Measurements from ENCODE around the gene GPATCH8. TPM values are rescaled to one million over a fixed set of nuclear protein-coding genes. Genes with fewer than 3 reads are reported as not detected.
A peak's percentile ranks its signal among the peaks of the same experiment; 100 is the strongest.
"Not testable (repeated sequence)": the region's sequence is repeated elsewhere in the genome, so short reads cannot be mapped to it uniquely, and the experiment has no call there.

GPATCH8 gene
- total RNA-seq, 1 experiment from 2014 or later = 51.5 TPM

GRCh38 chr17:44394833-44395232 is 108.4 kb downstream of the GPATCH8 start:
- H3K23me2 ChIP-seq (ENCODE audit: insufficient read length, low read depth, low read length, poor library complexity, severe bottlenecking) = no peaks in the 10 kb centered on the region
- no peak overlapping the region for H2BK12ac ChIP-seq (ENCODE audit: insufficient read length, low read depth, low read length)
- H2AK5ac ChIP-seq (ENCODE audit: insufficient read length, low read length) = no peak overlapping the region
- H3K27me3 ChIP-seq (ENCODE audit: insufficient read depth, low read length) = no peaks in the 10 kb centered on the region
- no peak overlapping the region for H3T11ph ChIP-seq (ENCODE audit: low read length)
- no peaks in the 10 kb centered on the region for H3K79me1 ChIP-seq (ENCODE audit: insufficient read depth, low read depth, low read length, poor library complexity, severe bottlenecking)
- H3K4me2 ChIP-seq (ENCODE audit: insufficient read depth, insufficient read length, low read length) = no peak overlapping the region
- no peak overlapping the region for H3K4me3 Mint-ChIP-seq
- no peaks in the 10 kb centered on the region; a peak in 1 of 5 replicates for H3K9me3 Mint-ChIP-seq
- H3K4ac ChIP-seq (ENCODE audit: low read depth, low read length) = no peak overlapping the region
- no peak overlapping the region for H3K18ac ChIP-seq (ENCODE audit: insufficient read length, low read depth, low read length)
- no peak overlapping the region for H2BK15ac ChIP-seq (ENCODE audit: low read depth, low read length)
- H3K79me2 ChIP-seq (ENCODE audit: insufficient read depth, low read length) = no peaks in the 10 kb centered on the region
- H2BK20ac ChIP-seq (ENCODE audit: low read depth, low read length, poor library complexity, severe bottlenecking) = no peak overlapping the region
- H4K91ac ChIP-seq (ENCODE audit: insufficient read length, low read depth, low read length) = no peak overlapping the region
- TF ChIP-seq, protein P1, sequence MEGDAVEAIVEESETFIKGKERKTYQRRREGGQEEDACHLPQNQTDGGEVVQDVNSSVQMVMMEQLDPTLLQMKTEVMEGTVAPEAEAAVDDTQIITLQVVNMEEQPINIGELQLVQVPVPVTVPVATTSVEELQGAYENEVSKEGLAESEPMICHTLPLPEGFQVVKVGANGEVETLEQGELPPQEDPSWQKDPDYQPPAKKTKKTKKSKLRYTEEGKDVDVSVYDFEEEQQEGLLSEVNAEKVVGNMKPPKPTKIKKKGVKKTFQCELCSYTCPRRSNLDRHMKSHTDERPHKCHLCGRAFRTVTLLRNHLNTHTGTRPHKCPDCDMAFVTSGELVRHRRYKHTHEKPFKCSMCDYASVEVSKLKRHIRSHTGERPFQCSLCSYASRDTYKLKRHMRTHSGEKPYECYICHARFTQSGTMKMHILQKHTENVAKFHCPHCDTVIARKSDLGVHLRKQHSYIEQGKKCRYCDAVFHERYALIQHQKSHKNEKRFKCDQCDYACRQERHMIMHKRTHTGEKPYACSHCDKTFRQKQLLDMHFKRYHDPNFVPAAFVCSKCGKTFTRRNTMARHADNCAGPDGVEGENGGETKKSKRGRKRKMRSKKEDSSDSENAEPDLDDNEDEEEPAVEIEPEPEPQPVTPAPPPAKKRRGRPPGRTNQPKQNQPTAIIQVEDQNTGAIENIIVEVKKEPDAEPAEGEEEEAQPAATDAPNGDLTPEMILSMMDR (conservative IDR thresholded peaks at IDR 0.05) = no peak
- no peak overlapping the region for H3K23ac ChIP-seq (ENCODE audit: insufficient read length, low read depth, low read length)
- H4K5ac ChIP-seq (ENCODE audit: insufficient read length, low read depth, low read length) = no peak overlapping the region
- no peaks in the 10 kb centered on the region for H3K9me3 ChIP-seq (ENCODE audit: control insufficient read depth, low read depth, low read length)
- no peak overlapping the region for H3K14ac ChIP-seq (ENCODE audit: insufficient read depth, low read length)
- H3K9ac ChIP-seq (ENCODE audit: extremely low read depth, insufficient read length, low read length) = no peak overlapping the region
- H3K4me1 Mint-ChIP-seq = no peaks in the 10 kb centered on the region
- no peaks in the 10 kb centered on the region for H4K20me1 ChIP-seq (ENCODE audit: control insufficient read depth, insufficient read depth, insufficient read length)
- H2BK120ac ChIP-seq (ENCODE audit: low read depth, low read length, poor library complexity, severe bottlenecking) = no peak overlapping the region
- H4K8ac ChIP-seq (replicated peaks; ENCODE audit: insufficient read length, low read depth, low read length) = no peak overlapping the region
- 0 out of 7 replicates have a peak overlapping the region, but pooled peaks of 1 of the 3 experiments have one; percentile 64 for H3K27ac Mint-ChIP-seq
- no peak overlapping the region for H3K27ac ChIP-seq (ENCODE audit: insufficient read length, low read depth, low read length)
- DNase-seq = peak; percentile 3
- no peak overlapping the region for H3K56ac ChIP-seq (ENCODE audit: insufficient read length, low read depth, low read length)
- H2AFZ ChIP-seq (ENCODE audit: low read length) = no peak overlapping the region
- no peaks in the 10 kb centered on the region for H3K4me1 ChIP-seq (ENCODE audit: insufficient read depth, low read length)
- peaks cover 19 to 30% (median 29%) of the 10 kb centered on the region in 3 experiments; a peak in 6 of 7 replicates for H3K36me3 Mint-ChIP-seq (ENCODE audit: insufficient read depth in 1 of 3, low read depth in 3 of 3)
- H3K27me3 Mint-ChIP-seq (ENCODE audit: low read depth) = peaks cover 1% of the 10 kb centered on the region
- H2BK5ac ChIP-seq (ENCODE audit: insufficient read length, low read length) = no peak overlapping the region
- WGBS (ENCODE audit: extremely low coverage, insufficient read length, low lambda C conversion rate) = no CpG with 5 or more reads among the region's 2 CpGs

DNA sequence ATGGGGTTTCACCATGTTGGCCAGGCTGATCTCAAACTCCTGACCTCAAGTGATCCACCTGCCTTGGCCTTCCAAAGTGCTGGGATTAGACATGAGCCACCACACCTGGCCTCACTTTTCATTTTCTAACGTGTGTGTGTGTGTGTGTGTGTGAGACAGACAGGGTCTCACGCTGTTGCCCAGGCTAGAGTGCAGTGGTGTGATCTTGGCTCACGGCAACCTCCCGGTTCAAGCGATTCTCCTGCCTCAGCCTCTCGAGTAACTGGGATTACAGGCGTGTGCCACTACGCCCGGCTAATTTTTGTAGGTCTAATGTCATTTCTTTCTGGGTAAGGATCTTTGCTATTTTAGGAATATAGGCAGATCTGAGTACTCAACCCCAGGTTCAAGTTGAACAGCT is 109.1 kb downstream of the GPATCH8 start:
- not testable (repeated sequence) for H4K8ac ChIP-seq (replicated peaks; ENCODE audit: insufficient read length, low read depth, low read length); H3K18ac ChIP-seq (ENCODE audit: insufficient read length, low read depth, low read length); H3K4me1 Mint-ChIP-seq; H3K23ac ChIP-seq (ENCODE audit: insufficient read length, low read depth, low read length); H4K20me1 ChIP-seq (ENCODE audit: control insufficient read depth, insufficient read depth, insufficient read length); H3K23me2 ChIP-seq (ENCODE audit: insufficient read length, low read depth, low read length, poor library complexity, severe bottlenecking); H2AFZ ChIP-seq (ENCODE audit: low read length); H3K14ac ChIP-seq (ENCODE audit: insufficient read depth, low read length); H3K9me3 Mint-ChIP-seq; H3K27me3 ChIP-seq (ENCODE audit: insufficient read depth, low read length); H2BK120ac ChIP-seq (ENCODE audit: low read depth, low read length, poor library complexity, severe bottlenecking); H2BK15ac ChIP-seq (ENCODE audit: low read depth, low read length); H3K9me3 ChIP-seq (ENCODE audit: control insufficient read depth, low read depth, low read length); H3T11ph ChIP-seq (ENCODE audit: low read length); H2BK12ac ChIP-seq (ENCODE audit: insufficient read length, low read depth, low read length); H3K56ac ChIP-seq (ENCODE audit: insufficient read length, low read depth, low read length); H3K27me3 Mint-ChIP-seq (ENCODE audit: low read depth); H3K79me2 ChIP-seq (ENCODE audit: insufficient read depth, low read length); H3K27ac ChIP-seq (ENCODE audit: insufficient read length, low read depth, low read length); H3K4me1 ChIP-seq (ENCODE audit: insufficient read depth, low read length); H3K9ac ChIP-seq (ENCODE audit: extremely low read depth, insufficient read length, low read length); H3K4me2 ChIP-seq (ENCODE audit: insufficient read depth, insufficient read length, low read length); H4K91ac ChIP-seq (ENCODE audit: insufficient read length, low read depth, low read length); H3K79me1 ChIP-seq (ENCODE audit: insufficient read depth, low read depth, low read length, poor library complexity, severe bottlenecking); H2BK5ac ChIP-seq (ENCODE audit: insufficient read length, low read length); H3K4ac ChIP-seq (ENCODE audit: low read depth, low read length); H3K4me3 Mint-ChIP-seq; H2AK5ac ChIP-seq (ENCODE audit: insufficient read length, low read length); H4K5ac ChIP-seq (ENCODE audit: insufficient read length, low read depth, low read length); H2BK20ac ChIP-seq (ENCODE audit: low read depth, low read length, poor library complexity, severe bottlenecking)
- H3K27ac Mint-ChIP-seq = peak overlapping the region in 2 of 3 experiments; percentile 5 to 49; a peak in 2 of 7 replicates
- no CpG with 5 or more reads among the region's 9 CpGs for WGBS (ENCODE audit: extremely low coverage, insufficient read length, low lambda C conversion rate)
- peaks cover 14 to 23% (median 22%) of the 10 kb centered on the region in 3 experiments; a peak in 6 of 7 replicates for H3K36me3 Mint-ChIP-seq (ENCODE audit: insufficient read depth in 1 of 3, low read depth in 3 of 3)
- DNase-seq = peak; percentile 33
